ENCODE data around the gene ALDH2.

- TF ChIP-seq EZH2 (IDR thresholded peaks at IDR 0.05) (no peak), POLR2AphosphoS5 (IDR thresholded peaks at IDR 0.05; ENCODE audit: borderline replicate concordance, low read depth, low read length) (no peak)
These were observed 74.1 kb downstream of the ALDH2 start for GRCh38 chr12:111840807-111841206.
